Activated naive CD8-positive, alpha-beta T cell treated with anti-CD3 and anti-CD28 coated beads, Interleukin-2, amount 10 ng/mL, durations not matched to agents 7 days and 5 days (primary cell): ENCODE data around the gene PRKCZ. TPM values are rescaled to one million over a fixed set of nuclear protein-coding genes. Genes with fewer than 3 reads are reported as not detected.

Experiments
- ATAC-seq: fragments of 150-1000 bp; cut with Tn5 transposase; one replicate; pipeline ENCODE4 v1.10.0; 2021; ENCODE audit warnings: low read depth, moderate library complexity
- POLR2A ChIA-PET: fragments of 350-600 bp; sonication (Branson Sonifier 250); formaldehyde crosslinking; loops from one replicate; lab custom pipeline; 2021; ENCODE audit warnings: antibody characterized with exemption; lab: Charles Lee
- DNase-seq: peaks from one replicate; pipeline ENCODE4 v3.0.0; 2021
- H3K27ac Mint-ChIP-seq: one replicate; pipeline ENCODE4 v1.8.0; 2022; ENCODE audit warnings: mild to moderate bottlenecking, mixed read lengths
- H3K27me3 Mint-ChIP-seq: one replicate; pipeline ENCODE4 v1.8.0; 2022; ENCODE audit warnings: mild to moderate bottlenecking, moderate library complexity, mixed read lengths
- H3K36me3 Mint-ChIP-seq: one replicate; pipeline ENCODE4 v1.8.0; 2021; ENCODE audit warnings: mild to moderate bottlenecking, mixed read lengths
- H3K4me1 Mint-ChIP-seq: one replicate; pipeline ENCODE4 v1.8.0; 2021; ENCODE audit warnings: mixed read lengths
- H3K4me3 Mint-ChIP-seq: one replicate; pipeline ENCODE4 v1.8.0; 2022; ENCODE audit warnings: mild to moderate bottlenecking, moderate library complexity, mixed read lengths
- H3K9me3 Mint-ChIP-seq: one replicate; pipeline ENCODE4 v1.8.0; 2021; ENCODE audit warnings: mixed read lengths
- total RNA-seq, 2 experiments: library from RNA; stranded (reverse); gene quantifications; one replicate each; pipeline ENCODE4 v1.2.3, GENCODE V29; 2021

Gene PRKCZ
- total RNA-seq, 2 experiments from 2014 or later, result 24.3 to 24.4 TPM

DNA sequence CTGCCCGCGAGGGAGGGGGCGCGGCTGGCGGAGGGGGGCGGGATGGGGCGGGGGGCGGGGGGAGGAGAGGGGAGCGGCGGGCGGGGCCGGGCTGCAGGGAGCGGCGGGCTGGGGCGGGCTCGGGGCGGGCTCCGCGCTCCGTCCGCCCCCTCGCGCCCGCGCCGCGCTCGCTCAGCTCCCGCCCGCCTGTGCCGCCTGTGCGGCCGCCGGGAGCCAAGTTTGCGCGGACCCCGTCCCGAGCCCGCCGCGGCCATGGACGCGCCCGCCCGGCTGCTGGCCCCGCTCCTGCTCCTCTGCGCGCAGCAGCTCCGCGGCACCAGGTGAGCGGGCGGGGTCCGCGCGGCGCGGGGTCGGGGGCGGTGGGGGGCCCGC is 31.1 kb upstream of the PRKCZ start, which contains the start of gene GABRD:
Gene GABRD, plus strand, starts transcription at position 174 of the 372 bp plus-strand sequence. Its CDS starts 79 bp downstream, at position 253.
- POLR2A ChIA-PET, result interaction anchor here (0.5 kb wide), 1 partner anchor 596 kb away, joined by 3 read pairs; no protein-coding TSS in a partner anchor
- Mint-ChIP-seq H3K4me1 (peaks cover 4% of the 10 kb centered on the region), H3K4me3 (no peak within 1 kb of the TSS), H3K36me3 (no peaks in the 10 kb centered on the region), H3K27me3 (peaks cover 44% of the 10 kb centered on the region), H3K27ac (no peak within 1 kb of the TSS), H3K9me3 (no peaks in the 10 kb centered on the region)
- DNase-seq (peak; percentile 38), ATAC-seq (peak; percentile 24)

DNA sequence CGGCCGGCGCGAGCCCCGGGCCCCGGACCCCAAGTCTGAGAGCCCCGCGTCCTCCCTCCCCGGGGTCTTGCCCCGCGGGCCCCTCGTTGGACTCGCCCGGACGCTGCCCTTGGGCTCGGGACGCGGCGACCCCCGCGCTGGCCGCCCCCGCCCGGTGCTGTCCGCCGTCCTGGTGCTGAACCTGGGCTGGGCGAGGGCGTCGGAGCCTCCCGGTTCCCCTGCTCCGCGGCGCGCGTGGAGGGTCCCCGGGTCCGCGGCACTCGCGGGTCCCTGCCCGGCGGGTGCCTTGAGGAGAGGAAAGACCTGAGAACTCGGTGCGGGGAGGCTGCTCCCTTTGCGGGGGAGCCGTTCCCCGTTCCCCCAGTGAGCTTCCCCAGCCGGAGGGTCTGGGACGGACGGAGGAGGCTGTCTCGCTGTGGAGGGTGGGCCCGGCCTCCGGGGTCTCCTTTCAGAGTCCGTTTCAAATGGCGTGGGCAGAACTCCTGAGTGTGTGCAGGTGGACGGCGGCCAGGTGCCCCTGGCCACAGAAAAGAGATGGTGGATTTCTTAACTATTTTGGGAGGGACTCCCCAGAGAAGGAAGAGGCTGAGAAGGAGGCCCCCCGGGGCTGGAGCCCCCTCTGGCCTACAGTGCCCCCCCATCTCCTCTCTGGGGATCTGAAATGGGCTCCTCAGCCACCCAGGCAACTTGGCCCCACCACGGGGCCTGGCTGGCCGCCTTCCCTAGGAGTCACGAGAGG is 30.5 kb upstream of the PRKCZ start:
- no peaks in the 10 kb centered on the region for H3K36me3 Mint-ChIP-seq
- H3K4me3 Mint-ChIP-seq, result no peak overlapping the region
- H3K27me3 Mint-ChIP-seq, result peaks cover 44% of the 10 kb centered on the region
- DNase-seq, result peak; percentile 47
- ATAC-seq, result no peak
- no peaks in the 10 kb centered on the region for H3K9me3 Mint-ChIP-seq
- H3K4me1 Mint-ChIP-seq, result peaks cover 4% of the 10 kb centered on the region
- H3K27ac Mint-ChIP-seq, result no peak overlapping the region
- POLR2A ChIA-PET, result no interaction called here

DNA sequence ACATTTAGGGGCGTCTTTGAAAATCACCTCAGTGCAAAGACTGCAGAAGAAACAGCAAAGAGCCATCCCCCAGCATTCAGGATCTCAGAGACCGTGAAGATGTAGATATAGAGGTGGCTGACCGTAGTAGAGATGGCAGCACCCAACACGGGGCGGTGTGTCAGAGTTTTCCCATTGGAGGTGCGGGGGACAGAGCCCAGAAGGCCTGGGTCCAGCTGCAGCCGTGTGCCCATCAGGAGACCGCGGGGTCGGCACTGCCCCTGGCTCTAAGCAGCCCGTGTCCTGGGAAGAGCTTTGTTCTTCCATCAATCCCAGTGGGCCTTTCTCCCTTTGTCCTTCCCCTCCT is 29.9 kb upstream of the PRKCZ start:
- no peak overlapping the region for H3K27ac Mint-ChIP-seq
- H3K4me3 Mint-ChIP-seq, result no peak overlapping the region
- H3K9me3 Mint-ChIP-seq, result no peaks in the 10 kb centered on the region
- POLR2A ChIA-PET, result no interaction called here
- H3K36me3 Mint-ChIP-seq, result no peaks in the 10 kb centered on the region
- peaks cover 4% of the 10 kb centered on the region for H3K4me1 Mint-ChIP-seq
- H3K27me3 Mint-ChIP-seq, result peaks cover 44% of the 10 kb centered on the region
- no peak for DNase-seq
- ATAC-seq, result no peak

DNA sequence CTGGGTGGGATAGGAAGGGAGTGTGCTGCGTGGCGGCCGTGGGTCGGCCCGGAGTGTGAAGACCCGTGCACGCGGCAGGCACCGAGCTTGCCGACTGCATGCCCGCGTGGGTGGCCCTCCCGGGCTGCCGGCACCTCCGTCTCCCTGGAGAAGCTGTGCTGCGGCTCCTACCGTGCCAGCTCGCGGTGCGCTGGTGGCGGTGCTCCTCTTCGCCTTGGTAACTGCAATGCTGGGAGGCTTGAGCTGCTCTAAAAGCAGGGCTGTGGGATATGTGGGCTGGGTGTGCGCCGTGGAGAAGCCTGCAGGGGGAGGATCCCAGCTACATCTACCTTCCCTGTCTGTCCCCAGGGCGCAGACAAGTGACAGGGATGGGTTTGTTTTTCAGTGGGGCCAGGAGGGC is 28.7 kb upstream of the PRKCZ start:
- Mint-ChIP-seq H3K9me3 (no peaks in the 10 kb centered on the region), H3K4me1 (peaks cover 4% of the 10 kb centered on the region), H3K27ac (no peak overlapping the region), H3K27me3 (peaks cover 37% of the 10 kb centered on the region), H3K36me3 (no peaks in the 10 kb centered on the region), H3K4me3 (no peak overlapping the region)
- POLR2A ChIA-PET, result no interaction called here
- DNase-seq (no peak), ATAC-seq (no peak)

DNA sequence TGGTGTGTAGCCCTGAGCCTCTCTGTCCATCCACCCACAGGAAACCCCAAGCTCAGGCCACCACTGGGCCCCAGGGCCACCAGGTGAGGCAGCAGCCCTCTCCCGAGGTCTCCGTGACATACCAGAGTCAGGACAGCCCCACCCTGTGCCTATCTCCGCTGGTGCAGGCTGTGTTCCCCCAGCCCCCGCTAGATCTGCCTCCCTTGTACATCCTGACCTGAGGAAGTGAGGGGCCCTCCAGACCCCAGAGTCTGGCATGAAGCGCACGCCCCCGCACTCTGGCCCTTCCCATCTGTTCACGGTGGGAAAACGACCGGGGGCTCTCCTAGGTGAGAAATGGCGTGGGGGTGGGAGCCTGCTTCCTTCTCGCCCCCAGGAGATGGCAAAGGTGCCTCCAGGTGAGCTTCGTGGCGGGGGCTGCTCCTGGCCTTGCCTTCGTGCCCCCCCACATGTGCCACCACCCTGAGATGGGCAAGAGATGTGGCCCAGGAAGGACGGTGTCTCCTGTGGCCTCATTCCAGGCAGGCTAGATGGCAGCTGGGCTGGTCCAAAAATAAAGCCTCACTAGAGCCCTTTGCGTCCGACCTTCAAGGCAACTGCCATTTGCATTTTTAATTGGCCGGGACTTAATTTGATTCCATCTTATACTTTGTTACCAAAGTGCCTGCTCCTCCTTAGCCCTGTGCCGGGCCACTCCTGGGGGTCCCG is 28.0 kb upstream of the PRKCZ start:
- Mint-ChIP-seq H3K4me3 (no peak overlapping the region), H3K9me3 (no peaks in the 10 kb centered on the region), H3K4me1 (peaks cover 4% of the 10 kb centered on the region), H3K36me3 (no peaks in the 10 kb centered on the region), H3K27ac (no peak overlapping the region), H3K27me3 (peaks cover 31% of the 10 kb centered on the region)
- DNase-seq (no peak), ATAC-seq (no peak)
- POLR2A ChIA-PET, result no interaction called here

DNA sequence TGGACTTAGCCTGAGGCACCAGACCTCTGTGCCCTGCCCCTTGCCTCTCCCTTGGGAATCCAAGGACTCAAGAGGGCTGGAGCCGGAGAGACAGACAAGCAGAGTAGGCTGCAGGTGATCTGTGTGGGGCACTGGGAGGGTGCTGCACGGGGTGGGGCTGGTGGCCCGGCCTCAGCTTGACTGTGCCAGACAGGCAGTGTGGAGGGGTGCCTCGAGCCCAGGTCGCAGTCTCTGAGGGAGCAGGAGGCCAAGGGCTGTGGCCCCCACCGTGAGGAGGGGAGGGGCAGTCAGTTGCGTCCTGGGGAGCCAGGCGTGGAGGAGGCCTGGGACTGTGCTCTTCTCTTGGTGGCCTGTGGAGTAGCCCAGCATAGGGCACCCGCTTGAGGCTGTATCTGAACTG is 27.0 kb upstream of the PRKCZ start:
- H3K27ac Mint-ChIP-seq, result no peak overlapping the region
- peaks cover 4% of the 10 kb centered on the region for H3K4me1 Mint-ChIP-seq
- peaks cover 22% of the 10 kb centered on the region for H3K27me3 Mint-ChIP-seq
- DNase-seq, result no peak
- POLR2A ChIA-PET, result no interaction called here
- H3K9me3 Mint-ChIP-seq, result no peaks in the 10 kb centered on the region
- H3K36me3 Mint-ChIP-seq, result no peaks in the 10 kb centered on the region
- ATAC-seq, result no peak
- H3K4me3 Mint-ChIP-seq, result no peak overlapping the region

DNA sequence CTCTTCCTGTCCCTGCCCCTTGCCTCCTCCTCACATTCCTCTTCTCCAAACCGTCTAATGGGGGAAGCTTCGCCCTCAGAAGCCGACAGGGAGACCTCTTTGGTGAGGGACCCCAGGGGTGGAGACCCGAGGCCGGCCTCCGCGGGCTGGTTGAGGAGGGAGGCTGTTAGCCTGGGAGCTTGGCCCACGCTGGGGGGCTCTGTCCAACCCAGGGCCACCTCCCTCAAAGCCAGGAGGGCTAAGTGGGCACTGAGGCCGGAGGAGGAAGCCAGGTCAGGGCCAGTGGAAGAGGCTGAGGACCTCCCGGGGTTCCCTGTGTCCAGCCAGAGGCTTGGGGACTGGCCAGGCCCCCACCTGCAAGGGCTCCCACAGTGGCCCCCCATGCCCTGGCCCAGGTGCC is 25.8 kb upstream of the PRKCZ start:
- Mint-ChIP-seq H3K36me3 (no peaks in the 10 kb centered on the region), H3K27ac (no peak overlapping the region), H3K9me3 (no peaks in the 10 kb centered on the region), H3K27me3 (peaks cover 17% of the 10 kb centered on the region), H3K4me1 (no peaks in the 10 kb centered on the region), H3K4me3 (no peak overlapping the region)
- DNase-seq (no peak), ATAC-seq (no peak)
- POLR2A ChIA-PET, result no interaction called here

DNA sequence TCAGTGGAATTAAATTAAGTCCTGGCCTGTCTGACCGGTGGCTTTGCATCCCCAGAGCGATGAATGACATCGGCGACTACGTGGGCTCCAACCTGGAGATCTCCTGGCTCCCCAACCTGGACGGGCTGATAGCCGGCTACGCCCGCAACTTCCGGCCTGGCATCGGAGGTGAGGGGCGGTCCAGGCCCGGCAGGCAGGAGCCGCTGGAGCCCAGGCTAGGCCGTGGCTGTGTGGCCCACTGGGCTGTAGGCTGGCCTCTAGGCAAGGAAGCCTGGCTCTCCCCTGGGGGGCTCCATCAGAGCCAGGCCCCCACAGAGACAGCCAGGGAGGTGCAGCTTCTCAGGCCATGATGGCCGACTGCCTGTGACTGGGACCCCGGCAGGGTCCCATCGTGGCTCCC is 25.3 kb upstream of the PRKCZ start:
- ATAC-seq (no peak), DNase-seq (no peak)
- Mint-ChIP-seq H3K27me3 (peaks cover 15% of the 10 kb centered on the region), H3K36me3 (no peaks in the 10 kb centered on the region), H3K27ac (no peak overlapping the region), H3K9me3 (no peaks in the 10 kb centered on the region), H3K4me3 (no peak overlapping the region), H3K4me1 (no peaks in the 10 kb centered on the region)
- POLR2A ChIA-PET, result interaction anchor here (1.1 kb wide), 1 partner anchor 19 kb away, joined by 3 read pairs; no protein-coding TSS in a partner anchor

DNA sequence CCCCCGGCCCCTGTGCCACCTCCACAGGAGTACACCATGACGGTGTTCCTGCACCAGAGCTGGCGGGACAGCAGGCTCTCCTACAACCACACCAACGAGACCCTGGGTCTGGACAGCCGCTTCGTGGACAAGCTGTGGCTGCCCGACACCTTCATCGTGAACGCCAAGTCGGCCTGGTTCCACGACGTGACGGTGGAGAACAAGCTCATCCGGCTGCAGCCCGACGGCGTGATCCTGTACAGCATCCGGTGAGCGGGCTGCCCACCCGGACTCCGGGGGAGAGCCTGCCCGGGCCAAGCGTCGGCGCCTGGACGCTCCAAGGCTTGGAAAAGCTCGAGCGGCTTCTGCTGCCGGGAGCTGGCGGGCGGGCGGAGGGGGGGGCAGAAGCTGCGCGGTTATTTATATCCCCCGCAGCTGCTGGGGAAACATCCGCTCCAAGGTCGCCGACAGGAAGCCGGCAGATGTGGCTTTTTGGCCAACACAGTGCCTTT is 24.7 kb upstream of the PRKCZ start:
- H3K27me3 Mint-ChIP-seq, result peaks cover 9% of the 10 kb centered on the region
- POLR2A ChIA-PET, result interaction anchor here (1.1 kb wide), 1 partner anchor 18 kb away, joined by 3 read pairs; no protein-coding TSS in a partner anchor
- H3K9me3 Mint-ChIP-seq, result no peaks in the 10 kb centered on the region
- H3K4me1 Mint-ChIP-seq, result no peaks in the 10 kb centered on the region
- no peaks in the 10 kb centered on the region for H3K36me3 Mint-ChIP-seq
- no peak for DNase-seq
- H3K27ac Mint-ChIP-seq, result peak overlapping the region; percentile 9
- peak; percentile 51 for ATAC-seq
- peak overlapping the region; percentile 40 for H3K4me3 Mint-ChIP-seq

DNA sequence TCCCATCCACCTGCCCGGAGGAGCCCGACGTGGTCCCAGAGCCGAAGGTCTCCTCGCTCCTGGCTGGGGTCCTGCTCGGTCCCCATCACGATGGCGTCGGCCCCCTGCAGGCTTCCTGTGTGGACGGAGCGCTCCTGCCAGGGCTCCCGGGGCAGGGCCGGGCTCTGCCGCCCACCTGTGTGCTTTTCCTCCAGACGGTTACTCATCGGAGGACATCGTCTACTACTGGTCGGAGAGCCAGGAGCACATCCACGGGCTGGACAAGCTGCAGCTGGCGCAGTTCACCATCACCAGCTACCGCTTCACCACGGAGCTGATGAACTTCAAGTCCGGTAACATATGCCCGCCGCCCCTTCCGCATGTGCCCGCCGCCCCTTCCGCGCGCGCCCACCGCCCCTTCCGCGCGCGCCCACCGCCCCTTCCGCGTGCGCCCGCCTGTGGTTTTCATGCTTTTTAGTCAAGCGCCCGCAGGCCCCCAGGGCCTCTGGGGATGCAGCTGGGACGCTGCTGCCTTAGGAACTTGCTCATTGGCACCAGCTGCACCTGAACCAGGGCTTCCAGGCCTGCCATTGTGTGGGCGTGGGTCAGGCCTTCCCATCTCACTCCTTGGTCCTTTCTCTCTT is 22.1 kb upstream of the PRKCZ start:
- no peaks in the 10 kb centered on the region for H3K4me1 Mint-ChIP-seq
- DNase-seq (no peak), ATAC-seq (no peak)
- no peak overlapping the region for H3K4me3 Mint-ChIP-seq
- no peaks in the 10 kb centered on the region for H3K9me3 Mint-ChIP-seq
- H3K36me3 Mint-ChIP-seq, result no peaks in the 10 kb centered on the region
- no peak overlapping the region for H3K27ac Mint-ChIP-seq
- POLR2A ChIA-PET, result no interaction called here
- H3K27me3 Mint-ChIP-seq, result no peaks in the 10 kb centered on the region

DNA sequence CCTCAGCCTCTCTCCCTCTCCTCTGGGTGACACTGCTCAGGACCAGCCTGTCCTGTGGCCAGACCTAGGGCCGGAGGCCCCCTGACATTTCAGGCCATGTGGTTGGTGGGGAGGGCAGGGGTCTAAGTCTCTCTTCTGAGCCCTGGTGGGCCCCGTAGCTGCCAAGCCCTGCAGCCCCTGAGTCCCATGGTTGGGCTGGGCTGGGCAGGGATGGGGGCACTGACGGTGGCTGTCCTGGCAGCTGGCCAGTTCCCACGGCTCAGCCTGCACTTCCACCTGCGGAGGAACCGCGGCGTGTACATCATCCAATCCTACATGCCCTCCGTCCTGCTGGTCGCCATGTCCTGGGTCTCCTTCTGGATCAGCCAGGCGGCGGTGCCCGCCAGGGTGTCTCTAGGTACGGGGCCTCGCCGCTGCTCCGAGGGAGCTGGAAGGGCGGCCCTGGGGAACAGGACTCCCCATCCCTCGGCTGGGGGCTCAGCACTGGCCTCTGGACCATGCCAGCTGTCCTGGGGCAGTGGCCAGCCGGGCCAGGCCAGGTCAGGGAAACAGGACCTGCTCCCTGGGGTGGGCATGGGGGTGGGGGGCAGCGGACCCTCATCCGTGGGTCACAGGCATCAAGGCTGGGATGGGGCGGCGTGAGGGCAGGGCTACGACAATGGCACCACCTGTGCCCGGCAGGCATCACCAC is 21.2 kb upstream of the PRKCZ start:
- Mint-ChIP-seq H3K9me3 (no peaks in the 10 kb centered on the region), H3K36me3 (no peaks in the 10 kb centered on the region), H3K27ac (no peak overlapping the region), H3K4me3 (no peak overlapping the region), H3K4me1 (no peaks in the 10 kb centered on the region), H3K27me3 (peaks cover 2% of the 10 kb centered on the region)
- peak; percentile 29 for DNase-seq
- POLR2A ChIA-PET, result no interaction called here
- no peak for ATAC-seq

DNA sequence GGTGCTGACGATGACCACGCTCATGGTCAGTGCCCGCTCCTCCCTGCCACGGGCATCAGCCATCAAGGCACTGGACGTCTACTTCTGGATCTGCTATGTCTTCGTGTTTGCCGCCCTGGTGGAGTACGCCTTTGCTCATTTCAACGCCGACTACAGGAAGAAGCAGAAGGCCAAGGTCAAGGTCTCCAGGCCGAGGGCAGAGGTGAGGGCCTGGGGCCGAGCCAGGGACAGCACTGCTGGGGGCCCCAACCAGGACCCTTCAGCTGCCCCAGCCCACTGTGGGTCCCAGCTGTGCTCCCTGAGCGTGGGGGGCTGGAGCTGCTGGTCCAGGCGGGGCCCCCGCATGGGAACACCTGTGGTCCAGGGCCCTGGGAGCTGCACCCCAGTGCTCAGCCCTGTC is 20.6 kb upstream of the PRKCZ start:
- no peaks in the 10 kb centered on the region for H3K36me3 Mint-ChIP-seq

More for the DNA sequence above, 20.6 kb upstream of the PRKCZ start:
- no peak overlapping the region for H3K4me3 Mint-ChIP-seq
- no peak overlapping the region for H3K27ac Mint-ChIP-seq
- DNase-seq, result no peak
- peaks cover 2% of the 10 kb centered on the region for H3K27me3 Mint-ChIP-seq
- POLR2A ChIA-PET, result no interaction called here
- no peaks in the 10 kb centered on the region for H3K4me1 Mint-ChIP-seq
- H3K9me3 Mint-ChIP-seq, result no peaks in the 10 kb centered on the region
- ATAC-seq, result no peak
